Sigmoid colon (tissue), 4 donors: Measurements from ENCODE around the gene FAM240A.

ENCODE experiments used
- CTCF ChIP-seq, 4 experiments: fragments of 450-650 bp in 3 of 4; fragments of 200-600 bp in 1 of 4; IDR thresholded peaks; one replicate each; pipeline ENCODE4 v1.5.1; 2016 to 2019; ENCODE audit warnings: antibody characterized with exemption in 4 of 4, mild to moderate bottlenecking in 3 of 4, moderate library complexity in 2 of 4
- POLR2A ChIP-seq, 2 donors: fragments of 450-650 bp; IDR thresholded peaks; one replicate each; pipeline ENCODE4 v1.6.1; 2016; ENCODE audit warnings: antibody characterized with exemption in 2 of 2, mild to moderate bottlenecking in 2 of 2, moderate library complexity in 2 of 2
- POLR2AphosphoS5 ChIP-seq, 4 donors: sonication (generic); formaldehyde crosslinking; IDR thresholded peaks; one replicate each; pipeline ENCODE4 v1.6.1; 2017; ENCODE audit warnings: antibody characterized with exemption in 4 of 4

DNA sequence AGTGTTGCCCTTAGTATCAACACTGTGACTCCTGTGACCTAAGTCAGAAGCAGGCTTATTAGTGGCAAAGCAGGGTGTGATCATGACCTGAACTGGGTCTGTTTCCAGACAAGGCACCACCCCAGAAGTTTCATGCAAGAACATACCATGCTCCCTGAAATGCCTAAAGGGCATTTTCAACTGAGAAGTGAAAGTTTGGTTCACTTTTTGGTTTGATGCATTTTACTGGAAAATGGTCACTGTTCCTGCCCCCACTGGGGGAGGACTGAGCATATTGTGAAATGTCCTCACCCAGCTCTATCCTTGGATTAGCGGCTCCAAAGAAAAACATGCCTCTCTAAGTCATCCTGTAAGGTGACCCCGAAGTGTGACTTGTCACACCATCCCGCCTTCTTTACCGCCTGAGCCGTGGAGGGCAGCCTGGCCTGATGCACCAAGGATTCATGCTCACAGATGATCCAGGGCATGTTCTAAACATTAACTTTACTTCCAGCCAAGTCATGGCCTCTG, 3.1 kb upstream of the FAM240A start:
- TF ChIP-seq CTCF (IDR thresholded peaks at IDR 0.05) (no peak), POLR2AphosphoS5 (IDR thresholded peaks at IDR 0.05) (no peak), POLR2A (IDR thresholded peaks at IDR 0.05) (no peak)
